Skeletal muscle satellite cell (primary cell): ENCODE results near the gene OTOGL.
A peak's percentile ranks its signal among the peaks of the same experiment; 100 is the strongest.

Source experiments
- H3K27me3 ChIP-seq: 2 replicates; pipeline ENCODE4 v1.7.0; 2013; ENCODE audit warnings: low read length; ENCODE audit not compliant: control insufficient read depth, insufficient read depth
- H3K36me3 ChIP-seq: 2 replicates; pipeline ENCODE4 v1.7.0; 2013; ENCODE audit warnings: mild to moderate bottlenecking, control low read depth, low read length; ENCODE audit not compliant: insufficient read depth
- H3K4me1 ChIP-seq: 2 replicates; pipeline ENCODE4 v1.7.0; 2013; ENCODE audit warnings: low read length; ENCODE audit not compliant: control insufficient read depth, insufficient read depth
- H3K4me2 ChIP-seq: 2 replicates; pipeline ENCODE4 v1.7.0; 2013; ENCODE audit warnings: mild to moderate bottlenecking, low read length
- H3K4me3 ChIP-seq: 2 replicates; pipeline ENCODE4 v1.7.0; 2013; ENCODE audit warnings: low read length
- H3K9ac ChIP-seq: 2 replicates; pipeline ENCODE4 v1.7.0; 2013; ENCODE audit warnings: mild to moderate bottlenecking, low read depth, low read length, moderate library complexity
- H3K9me3 ChIP-seq: replicated peaks from 2 replicates; pipeline ENCODE4 v1.7.0; 2013; ENCODE audit warnings: mild to moderate bottlenecking, control low read depth, low read length

OTOGL gene

GRCh38 chr12:80264891-80265290 is 165.6 kb downstream of the OTOGL start:
- no peak overlapping the region for H3K4me3 ChIP-seq
- no peaks in the 10 kb centered on the region for H3K36me3 ChIP-seq
- no peak overlapping the region for H3K4me2 ChIP-seq
- H3K9me3 ChIP-seq = no peaks in the 10 kb centered on the region
- H3K9ac ChIP-seq = no peak overlapping the region
- peaks cover 48% of the 10 kb centered on the region for H3K4me1 ChIP-seq
- H3K27me3 ChIP-seq = no peaks in the 10 kb centered on the region

- Histone ChIP-seq H3K4me1 (peaks cover 31% of the 10 kb centered on the region), H3K9ac (peak overlapping the region; percentile 48), H3K27me3 (no peaks in the 10 kb centered on the region), H3K4me3 (peak overlapping the region; percentile 24), H3K9me3 (no peaks in the 10 kb centered on the region), H3K4me2 (peak overlapping the region; percentile 61), H3K36me3 (no peaks in the 10 kb centered on the region)
Observed at GRCh38 chr12:80268924-80269749, 169.8 kb downstream of the OTOGL start.

GRCh38 chr12:80269803-80270552 is 170.6 kb downstream of the OTOGL start:
- Histone ChIP-seq H3K9ac (peak overlapping the region; percentile 48), H3K4me3 (no peak overlapping the region), H3K4me1 (peaks cover 29% of the 10 kb centered on the region), H3K36me3 (no peaks in the 10 kb centered on the region), H3K4me2 (peak overlapping the region; percentile 61), H3K27me3 (no peaks in the 10 kb centered on the region), H3K9me3 (no peaks in the 10 kb centered on the region)

GRCh38 chr12:80271780-80272179 is 172.4 kb downstream of the OTOGL start:
- Histone ChIP-seq H3K9ac (no peak overlapping the region), H3K4me3 (no peak overlapping the region)

GRCh38 chr12:80272387-80272915 is 173.1 kb downstream of the OTOGL start:
- no peaks in the 10 kb centered on the region for H3K36me3 ChIP-seq
- H3K4me3 ChIP-seq = no peak overlapping the region
- no peak overlapping the region for H3K4me2 ChIP-seq
- H3K27me3 ChIP-seq = no peaks in the 10 kb centered on the region
- H3K9me3 ChIP-seq = no peaks in the 10 kb centered on the region
- peaks cover 29% of the 10 kb centered on the region for H3K4me1 ChIP-seq
- no peak overlapping the region for H3K9ac ChIP-seq

More at GRCh38 chr12:80271780-80272179, 172.4 kb downstream of the OTOGL start:
- no peaks in the 10 kb centered on the region for H3K9me3 ChIP-seq
- no peaks in the 10 kb centered on the region for H3K27me3 ChIP-seq
- H3K36me3 ChIP-seq = no peaks in the 10 kb centered on the region
- H3K4me2 ChIP-seq = no peak overlapping the region
- peaks cover 29% of the 10 kb centered on the region for H3K4me1 ChIP-seq

- Histone ChIP-seq H3K4me2 (no peak overlapping the region), H3K9ac (no peak overlapping the region), H3K4me3 (no peak overlapping the region), H3K36me3 (no peaks in the 10 kb centered on the region), H3K27me3 (no peaks in the 10 kb centered on the region), H3K9me3 (no peaks in the 10 kb centered on the region), H3K4me1 (peaks cover 29% of the 10 kb centered on the region)
Observed at GRCh38 chr12:80273144-80273543, 173.8 kb downstream of the OTOGL start.

- no peak overlapping the region for H3K4me2 ChIP-seq
- H3K9me3 ChIP-seq = no peaks in the 10 kb centered on the region
- no peak overlapping the region for H3K9ac ChIP-seq
- H3K36me3 ChIP-seq = no peaks in the 10 kb centered on the region
- no peaks in the 10 kb centered on the region for H3K4me1 ChIP-seq
- H3K27me3 ChIP-seq = no peaks in the 10 kb centered on the region
- H3K4me3 ChIP-seq = no peak overlapping the region
Observed at GRCh38 chr12:80277732-80278131, 178.4 kb downstream of the OTOGL start.

GRCh38 chr12:80282226-80282625 is 182.9 kb downstream of the OTOGL start:
- H3K4me3 ChIP-seq = no peak overlapping the region
- H3K4me2 ChIP-seq = no peak overlapping the region
- no peak overlapping the region for H3K9ac ChIP-seq
- no peaks in the 10 kb centered on the region for H3K27me3 ChIP-seq
- H3K9me3 ChIP-seq = no peaks in the 10 kb centered on the region
- H3K36me3 ChIP-seq = no peaks in the 10 kb centered on the region
- no peaks in the 10 kb centered on the region for H3K4me1 ChIP-seq

GRCh38 chr12:80282761-80283160 is 183.4 kb downstream of the OTOGL start:
- H3K36me3 ChIP-seq = no peaks in the 10 kb centered on the region
- no peaks in the 10 kb centered on the region for H3K9me3 ChIP-seq
- H3K4me3 ChIP-seq = no peak overlapping the region
- no peaks in the 10 kb centered on the region for H3K27me3 ChIP-seq
- no peaks in the 10 kb centered on the region for H3K4me1 ChIP-seq
- H3K4me2 ChIP-seq = no peak overlapping the region
- H3K9ac ChIP-seq = no peak overlapping the region

GRCh38 chr12:80291108-80291754 is 191.9 kb downstream of the OTOGL start:
- Histone ChIP-seq H3K9ac (no peak overlapping the region), H3K36me3 (no peaks in the 10 kb centered on the region), H3K27me3 (no peaks in the 10 kb centered on the region), H3K9me3 (no peaks in the 10 kb centered on the region), H3K4me2 (no peak overlapping the region), H3K4me1 (no peaks in the 10 kb centered on the region), H3K4me3 (no peak overlapping the region)

GRCh38 chr12:80293347-80293746 is 194.0 kb downstream of the OTOGL start:
- no peaks in the 10 kb centered on the region for H3K27me3 ChIP-seq
- H3K4me2 ChIP-seq = no peak overlapping the region
- H3K9me3 ChIP-seq = no peaks in the 10 kb centered on the region
- no peaks in the 10 kb centered on the region for H3K4me1 ChIP-seq
- H3K9ac ChIP-seq = no peak overlapping the region
- H3K36me3 ChIP-seq = no peaks in the 10 kb centered on the region
- H3K4me3 ChIP-seq = no peak overlapping the region
